Stomach (tissue), 9 donors: ENCODE measurements around the gene RPS14. TPM values are rescaled to one million over a fixed set of nuclear protein-coding genes. Genes with fewer than 3 reads are reported as not detected.
A peak's percentile ranks its signal among the peaks of the same experiment; 100 is the strongest.

Experiments
- DNase-seq, 2 donors: peaks; one replicate each; pipeline versions ENCODE4 v3.0.0 to v3.0.0-alpha.2; 2013 to 2019
- H3K27ac ChIP-seq, 5 donors: fragments of 200-600 bp in 4 of 5; sonication (generic) in 4 of 5; one replicate each; pipeline ENCODE4 v1.5.1; 2013 to 2019; ENCODE audit warnings: mild to moderate bottlenecking in 1 of 5, moderate library complexity in 1 of 5
- H3K27me3 ChIP-seq, 3 donors: fragments of 200-600 bp; sonication (generic); one replicate each; pipeline ENCODE4 v1.5.1; 2017 to 2019; ENCODE audit warnings: mixed run types in 1 of 3
- H3K36me3 ChIP-seq, 4 donors: fragments of 200-600 bp; sonication (generic); 1 replicate in 3 of 4; 2 replicates in 1 of 4; pipeline ENCODE4 v1.5.1; 2016 to 2019
- H3K4me1 ChIP-seq, 4 donors: fragments of 200-600 bp; sonication (generic); one replicate each; pipeline ENCODE4 v1.5.1; 2016 to 2019
- H3K4me3 ChIP-seq, 4 donors: fragments of 200-600 bp; sonication (generic) in 3 of 4; one replicate each; pipeline ENCODE4 v1.5.1; 2016 to 2019; ENCODE audit warnings: mild to moderate bottlenecking in 1 of 4
- H3K9me3 ChIP-seq, 4 donors: fragments of 200-600 bp; sonication (generic); one replicate each; pipeline ENCODE4 v1.5.1; 2016 to 2019
- CTCF ChIP-seq, 7 experiments: fragments of 450-650 bp in 4 of 7; fragments of 200-600 bp in 3 of 7; sonication (generic) in 3 of 7; IDR thresholded peaks; one replicate each; pipeline ENCODE4 v1.5.1; 2016 to 2019; ENCODE audit warnings: antibody characterized with exemption in 7 of 7, control low read depth in 2 of 7, mild to moderate bottlenecking in 1 of 7
- EP300 ChIP-seq: sonication (generic); formaldehyde crosslinking; IDR thresholded peaks from one replicate; pipeline ENCODE4 v1.6.1; 2017; ENCODE audit warnings: antibody characterized with exemption
- POLR2A ChIP-seq, 4 donors: fragments of 450-650 bp; IDR thresholded peaks; one replicate each; pipeline ENCODE4 v1.6.1; 2016; ENCODE audit warnings: antibody characterized with exemption in 4 of 4, control low read depth in 2 of 4, mild to moderate bottlenecking in 1 of 4, moderate library complexity in 1 of 4
- POLR2AphosphoS5 ChIP-seq, 3 donors: sonication (generic); formaldehyde crosslinking; IDR thresholded peaks; one replicate each; pipeline ENCODE4 v1.6.1; 2016; ENCODE audit warnings: antibody characterized with exemption in 3 of 3
- WGBS, 5 donors: extraction: QIAGEN DNeasy Blood & Tissue Kit in 3 of 5; methylation state at CpG; one replicate each; pipeline versions ENCODE4 v1.1.5 to v1.1.7; 2013 to 2018; 5-methylcytosine and 5-hydroxymethylcytosine counted together
- intact Hi-C: fragments of 100-400 bp; cut with DNase I; formaldehyde crosslinking; loops from one replicate; pipeline ENCODE4 v1.15.1; 2023; ENCODE audit warnings: low total_unique reads
- polyA plus RNA-seq, 3 donors: library from polyadenylated mRNA; stranded (reverse); fragments of 200-250 nt; gene quantifications; one replicate each; pipeline ENCODE4 v1.2.3, GENCODE V29; 2013
- total RNA-seq, 5 donors: library from RNA; depleted of rRNA; stranded (reverse); fragments of >200 nt; gene quantifications; one replicate each; pipeline versions ENCODE4 v1.1.0 to v1.2.3, GENCODE V29; 2014 to 2016
- donor health status: healthy with polysubstance abuse.
- donor health status: Bipolar disorder and iron deficiency.
- donor health status: healthy.

The RPS14 gene
- total and polyA plus RNA-seq, 8 donors = 899 to 6,427 (median 3,570) TPM

GRCh38 chr5:150489360-150490295, 40.1 kb upstream of the RPS14 start:
- Histone ChIP-seq H3K4me1 (peaks cover 59 to 84% (median 78%) of the 10 kb centered on the region in 4 donors), H3K9me3 (no peaks in the 10 kb centered on the region), H3K36me3 (peaks cover 3 to 15% (median 7%) of the 10 kb centered on the region in 4 donors), H3K27ac (peak overlapping the region; percentile 77 to 97 (median 95)), H3K4me3 (peak overlapping the region in 1 of 4 donors; percentile 13), H3K27me3 (no peaks in the 10 kb centered on the region)
- TF ChIP-seq CTCF (IDR thresholded peaks at IDR 0.05) = no peak
- no peak for TF ChIP-seq POLR2A (IDR thresholded peaks at IDR 0.05)
- TF ChIP-seq EP300 = no peak
- TF ChIP-seq POLR2AphosphoS5 (IDR thresholded peaks at IDR 0.05) = no peak
- intact Hi-C loops = no loop called here
- 37 to 66% (median 58%) methylated on average over 8 to 9 of the region's 9 CpGs for WGBS, 5 donors
- DNase-seq = peak in 1 of 2 donors; percentile 38

- Histone ChIP-seq H3K27me3 (no peaks in the 10 kb centered on the region), H3K4me1 (peaks cover 59 to 81% (median 77%) of the 10 kb centered on the region in 4 donors), H3K4me3 (peak overlapping the region in 2 of 4 donors; percentile 13 to 81), H3K27ac (peak overlapping the region; percentile 77 to 97 (median 95)), H3K36me3 (peaks cover 3 to 15% (median 7%) of the 10 kb centered on the region in 4 donors), H3K9me3 (no peaks in the 10 kb centered on the region)
- intact Hi-C loops = no loop called here
- 36 to 46% (median 43%) methylated on average over 11 of the region's 11 CpGs for WGBS, 5 donors
- DNase-seq = peak; percentile 76 to 80
- no peak for TF ChIP-seq POLR2A (IDR thresholded peaks at IDR 0.05)
- peak in 2 of 3 donors; percentile 29 to 52 for TF ChIP-seq POLR2AphosphoS5 (IDR thresholded peaks at IDR 0.05)
These were observed 39.2 kb upstream of the RPS14 start for GRCh38 chr5:150488519-150489359.

GRCh38 chr5:150487199-150488061, 37.9 kb upstream of the RPS14 start:
- 31 to 43% (median 39%) methylated on average over 10 of the region's 10 CpGs for WGBS, 5 donors
- DNase-seq = peak; percentile 44 to 66
- Histone ChIP-seq H3K27me3 (no peaks in the 10 kb centered on the region), H3K4me1 (peaks cover 56 to 71% (median 68%) of the 10 kb centered on the region in 4 donors), H3K4me3 (peak overlapping the region; percentile 81 to 98 (median 91)), H3K36me3 (peaks cover 0 to 15% (median 7%) of the 10 kb centered on the region in 4 donors), H3K27ac (peak overlapping the region; percentile 91 to 97 (median 95)), H3K9me3 (no peaks in the 10 kb centered on the region)
- intact Hi-C loops = no loop called here
- no peak for TF ChIP-seq CTCF (IDR thresholded peaks at IDR 0.05)

- Histone ChIP-seq H3K27ac (peak overlapping the region; percentile 91 to 97 (median 95)), H3K9me3 (no peaks in the 10 kb centered on the region), H3K27me3 (no peaks in the 10 kb centered on the region), H3K4me1 (peaks cover 50 to 63% (median 60%) of the 10 kb centered on the region in 4 donors), H3K4me3 (peak overlapping the region; percentile 81 to 98 (median 91)), H3K36me3 (peaks cover 0 to 12% (median 7%) of the 10 kb centered on the region in 4 donors)
- 1 to 2% (median 1%) methylated on average over 25 to 60 of the region's 60 CpGs for WGBS, 5 donors
- intact Hi-C loops = no loop called here
- TF ChIP-seq POLR2AphosphoS5 (IDR thresholded peaks at IDR 0.05) (no peak), POLR2A (IDR thresholded peaks at IDR 0.05) (no peak), CTCF (IDR thresholded peaks at IDR 0.05) (no peak), EP300 (no peak)
- DNase-seq = peak; percentile 79 to 94
These were observed 37.1 kb upstream of the RPS14 start for GRCh38 chr5:150486402-150487198.
